Ishikawa (cell line): ENCODE measurements around the gene ACTN2.

Source experiments
- CEBPB ChIP-seq: IDR thresholded peaks from 2 replicates; pipeline ENCODE4 v1.6.1; 2012
- CREB1 ChIP-seq: IDR thresholded peaks from 2 replicates; pipeline ENCODE4 v1.6.1; 2012; ENCODE audit warnings: low read depth
- EGR1 ChIP-seq: IDR thresholded peaks from 2 replicates; pipeline ENCODE4 v1.6.1; 2012
- EP300 ChIP-seq: IDR thresholded peaks from 2 replicates; pipeline ENCODE4 v1.6.1; 2012; ENCODE audit warnings: borderline replicate concordance
- FOXM1 ChIP-seq: IDR thresholded peaks from 2 replicates; pipeline ENCODE4 v1.6.1; 2012; ENCODE audit warnings: low read depth, borderline replicate concordance
- MAX ChIP-seq: IDR thresholded peaks from 2 replicates; pipeline ENCODE4 v1.6.1; 2012
- NFIC ChIP-seq: IDR thresholded peaks from 2 replicates; pipeline ENCODE4 v1.6.1; 2012
- RAD21 ChIP-seq: IDR thresholded peaks from 2 replicates; pipeline ENCODE4 v1.6.1; 2012; ENCODE audit warnings: low read depth
- REST ChIP-seq: IDR thresholded peaks from 2 replicates; pipeline ENCODE4 v1.6.1; 2012; ENCODE audit warnings: low read depth, mild to moderate bottlenecking
- TAF1 ChIP-seq: IDR thresholded peaks from 2 replicates; pipeline ENCODE4 v1.6.1; 2012; ENCODE audit warnings: low read depth, mild to moderate bottlenecking
- TCF12 ChIP-seq: IDR thresholded peaks from 2 replicates; pipeline ENCODE4 v1.6.1; 2012; ENCODE audit warnings: low read depth
- TEAD4 ChIP-seq: IDR thresholded peaks from 2 replicates; pipeline ENCODE4 v1.6.1; 2012
- USF1 ChIP-seq: IDR thresholded peaks from 2 replicates; pipeline ENCODE4 v1.6.1; 2012
- YY1 ChIP-seq: IDR thresholded peaks from 2 replicates; pipeline ENCODE4 v1.6.1; 2012; ENCODE audit warnings: low read depth
- ZBTB7A ChIP-seq: IDR thresholded peaks from 2 replicates; pipeline ENCODE4 v1.6.1; 2012; ENCODE audit warnings: low read depth

ACTN2 gene

GRCh38 chr1:236654511-236654910 is 31.8 kb upstream of the ACTN2 start:
- TF ChIP-seq CEBPB (no peak), EGR1 (no peak), CREB1 (no peak), RAD21 (no peak), TCF12 (no peak)

- no peak for TF ChIP-seq YY1
- TF ChIP-seq RAD21, result no peak
- no peak for TF ChIP-seq MAX
- TF ChIP-seq NFIC, result no peak
- TF ChIP-seq EP300, result no peak
- TF ChIP-seq TAF1, result no peak
- TF ChIP-seq TCF12, result no peak
- TF ChIP-seq EGR1, result no peak
- TF ChIP-seq CEBPB, result no peak
- no peak for TF ChIP-seq USF1
- no peak for TF ChIP-seq FOXM1
- no peak for TF ChIP-seq TEAD4
- no peak for TF ChIP-seq REST
- TF ChIP-seq CREB1, result no peak
These were observed 31.3 kb upstream of the ACTN2 start for GRCh38 chr1:236654957-236655356.

GRCh38 chr1:236657398-236657797 is 28.9 kb upstream of the ACTN2 start:
- TF ChIP-seq REST (no peak), MAX (no peak), USF1 (no peak), EGR1 (no peak), EP300 (no peak), TCF12 (no peak), RAD21 (no peak), TEAD4 (no peak), FOXM1 (no peak), NFIC (no peak), CREB1 (no peak), ZBTB7A (no peak), CEBPB (no peak)

GRCh38 chr1:236659792-236660587 is 26.3 kb upstream of the ACTN2 start:
- TF ChIP-seq TEAD4 (no peak), EGR1 (no peak), USF1 (no peak), MAX (no peak), TAF1 (no peak), EP300 (no peak), RAD21 (no peak), CREB1 (no peak), TCF12 (no peak), CEBPB (no peak), NFIC (no peak), REST (no peak), FOXM1 (no peak), YY1 (no peak)
